K562 (cell line): ENCODE measurements around the gene ITGB5. TPM values are rescaled to one million over a fixed set of nuclear protein-coding genes. Genes with fewer than 3 reads are reported as not detected.

Experiments
- ARID4B ChIP-seq: sonication (generic); formaldehyde crosslinking; IDR thresholded peaks from 2 replicates; pipeline ENCODE4 v1.8.0; 2022; ENCODE audit warnings: mild to moderate bottlenecking, missing genetic modification reagents
- ASH1L ChIP-seq: fragments of 450-650 bp; IDR thresholded peaks from 2 replicates; pipeline ENCODE4 v1.6.1; 2018; ENCODE audit warnings: borderline replicate concordance, mild to moderate bottlenecking, low read depth; ENCODE audit not compliant: partially characterized antibody
- C11orf30 ChIP-seq: fragments of 450-650 bp; IDR thresholded peaks from 2 replicates; pipeline ENCODE4 v1.6.1; 2016; ENCODE audit warnings: low read depth, mild to moderate bottlenecking
- CSDE1 ChIP-seq, 2 experiments: fragments of 450-650 bp; IDR thresholded peaks; 2 replicates each; pipeline ENCODE4 v1.6.1; 2016; ENCODE audit warnings: mild to moderate bottlenecking in 1 of 2
- CUX1 ChIP-seq: fragments of 200-800 bp; sonication (Bioruptor generic); IDR thresholded peaks from 2 replicates; pipeline ENCODE4 v1.6.1; 2016; ENCODE audit warnings: missing genetic modification characterization, missing compliant biosample characterization
- DNMT1 ChIP-seq: fragments of 450-650 bp; IDR thresholded peaks from 2 replicates; pipeline ENCODE4 v1.6.1; 2016; ENCODE audit warnings: antibody characterized with exemption, mild to moderate bottlenecking
- HMGN3 ChIP-seq: IDR thresholded peaks from 2 replicates; pipeline ENCODE4 v1.6.1; 2011; ENCODE audit warnings: borderline replicate concordance, low read depth, mild to moderate bottlenecking, mixed read lengths, low read length; ENCODE audit not compliant: insufficient read length; ENCODE audit errors: extremely low read depth
- HNRNPH1 ChIP-seq: fragments of 200-400 bp; formaldehyde crosslinking; optimal IDR thresholded peaks from 2 replicates; pipeline ENCODE3; 2017; ENCODE audit warnings: low read depth, mild to moderate bottlenecking, low read length, moderate library complexity
- NFATC3 ChIP-seq: fragments of 450-650 bp; IDR thresholded peaks from 2 replicates; pipeline ENCODE4 v1.6.1; 2017; ENCODE audit warnings: mild to moderate bottlenecking
- OTX1 ChIP-seq: fragments of 450-650 bp; formaldehyde crosslinking; IDR thresholded peaks from 2 replicates; pipeline ENCODE4 v1.4.0; 2022; ENCODE audit warnings: mild to moderate bottlenecking
- SIN3A ChIP-seq, 2 experiments: fragments of 150-350 bp in 1 of 2; IDR thresholded peaks; 2 replicates each; pipeline ENCODE4 v1.6.1; 2011 to 2016; ENCODE audit warnings: borderline replicate concordance in 2 of 2, low read depth in 2 of 2, low read length in 2 of 2, mild to moderate bottlenecking in 2 of 2, moderate library complexity in 2 of 2; ENCODE audit not compliant: control insufficient read depth in 1 of 2
- SMARCA5 ChIP-seq: fragments of 450-650 bp; IDR thresholded peaks from 2 replicates; pipeline ENCODE4 v1.6.1; 2016
- XRCC3 ChIP-seq: fragments of 450-650 bp; IDR thresholded peaks from 2 replicates; pipeline ENCODE4 v1.6.1; 2017; ENCODE audit warnings: mild to moderate bottlenecking, moderate library complexity
- ZBTB33 ChIP-seq: sonication (generic); formaldehyde crosslinking; IDR thresholded peaks from 2 replicates; pipeline ENCODE4 v1.8.1; 2023; ENCODE audit warnings: mild to moderate bottlenecking, missing genetic modification reagents
- ZSCAN29 ChIP-seq: fragments of 450-650 bp; IDR thresholded peaks from 2 replicates; pipeline ENCODE4 v1.6.1; 2017
- polyA plus RNA-seq, 8 experiments: library from polyadenylated mRNA; depleted of rRNA in 4 of 8; stranded (reverse) in 5 of 8; unstranded in 3 of 8; fragments of >200 nt; fragmentation: Nextera tagmentation in 2 of 8; fragmentation: Illumina TruSeq in 1 of 8; extraction: Ambion mirVana in 2 of 8; extraction: Trizol in 1 of 8; gene quantifications; 2 replicates each; pipeline versions ENCODE4 v1.2.1 to v1.2.3, GENCODE V29; 2011 to 2014; ENCODE audit warnings: inconsistent platforms in 1 of 8, missing spikeins in 1 of 8
- total RNA-seq, 7 experiments: library from RNA; depleted of rRNA in 6 of 7; stranded (reverse); fragments of >200 nt in 6 of 7; fragmentation: Illumina TruSeq in 2 of 7; extraction: Trizol in 2 of 7; gene quantifications; 2 replicates each; pipeline versions ENCODE4 v1.2.1 to v1.2.3, GENCODE V29; 2011 to 2021; ENCODE audit warnings: low replicate concordance in 1 of 7

Gene ITGB5
- total and polyA plus RNA-seq, 9 of the 15 experiments (the other 6 are each of a cell fraction or from before 2014, with no cell fraction given): 1.7 to 46.8 (median 9.9) TPM

- TF ChIP-seq SIN3A (IDR thresholded peaks at IDR 0.05; ENCODE audit: borderline replicate concordance in 2 of 2, control insufficient read depth in 1 of 2, low read depth in 2 of 2, low read length in 2 of 2) (peak in 1 of 2 experiments; percentile 59; a peak in 1 of 4 replicates), ARID4B (CRISPR knock-in tag) (peak; percentile 82), C11orf30 (peak; percentile 97), HMGN3 (no peak), DNMT1 (no peak), SMARCA5 (no peak), CSDE1 (IDR thresholded peaks at IDR 0.05) (0 out of 4 replicates have a peak, but pooled peaks of 1 of the 2 experiments have one; percentile 43), NFATC3 (no peak), HNRNPH1 (no peak), ZSCAN29 (no peak), ZBTB33 (no peak), CUX1 (CRISPR knock-in tag) (no peak), XRCC3 (no peak), OTX1 (no peak), ASH1L (no peak)
These were observed 156.8 kb downstream of the ITGB5 start, which contains the start of gene UMPS (continued) for GRCh38 chr3:124730129-124730940.
